NCI-H1048 (cell line): Measurements from ENCODE around the gene SSRP1.

Experiments
- DNase-seq: peaks from one replicate; lab custom pipeline; 2025; lab: John Stamatoyannopoulos, UW

The SSRP1 gene

DNA sequence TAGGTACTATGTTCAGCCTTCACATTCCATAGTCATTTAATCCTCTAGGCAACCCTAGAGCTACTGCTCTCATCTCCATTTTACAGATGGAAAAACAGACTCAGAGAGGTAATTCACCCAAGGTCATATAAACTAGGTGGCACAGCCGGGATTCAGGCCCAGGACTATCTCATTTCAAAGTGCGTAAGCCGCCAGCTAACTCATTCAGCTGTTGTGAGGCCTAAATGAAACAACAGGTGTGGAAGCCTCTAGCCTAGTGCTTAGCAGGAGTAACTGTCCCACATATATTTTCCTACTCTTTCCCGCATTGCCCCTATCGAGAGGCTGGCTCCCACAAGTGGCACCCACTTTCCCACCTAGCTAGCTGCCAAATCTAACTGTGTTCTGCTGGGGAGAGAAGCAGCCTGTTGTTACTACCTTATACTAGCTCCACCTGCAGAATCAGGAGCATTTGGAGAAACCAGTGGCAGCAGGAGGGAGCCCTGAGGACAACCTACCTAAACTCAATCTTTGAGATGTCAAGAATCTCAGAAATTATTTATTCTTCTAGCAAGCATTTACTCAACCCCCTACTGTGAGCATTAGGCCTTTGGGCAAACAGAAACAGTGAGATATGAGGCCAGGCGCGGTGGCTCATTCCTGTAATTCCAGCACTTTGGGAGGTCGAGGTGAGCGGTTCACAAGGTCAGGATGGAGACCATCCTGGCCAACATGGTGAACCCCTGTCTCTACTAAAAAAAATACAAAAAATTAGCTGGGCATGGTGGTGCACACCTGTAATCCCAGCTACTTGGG, 24.4 kb upstream of the SSRP1 start:
- no peak for DNase-seq

DNA sequence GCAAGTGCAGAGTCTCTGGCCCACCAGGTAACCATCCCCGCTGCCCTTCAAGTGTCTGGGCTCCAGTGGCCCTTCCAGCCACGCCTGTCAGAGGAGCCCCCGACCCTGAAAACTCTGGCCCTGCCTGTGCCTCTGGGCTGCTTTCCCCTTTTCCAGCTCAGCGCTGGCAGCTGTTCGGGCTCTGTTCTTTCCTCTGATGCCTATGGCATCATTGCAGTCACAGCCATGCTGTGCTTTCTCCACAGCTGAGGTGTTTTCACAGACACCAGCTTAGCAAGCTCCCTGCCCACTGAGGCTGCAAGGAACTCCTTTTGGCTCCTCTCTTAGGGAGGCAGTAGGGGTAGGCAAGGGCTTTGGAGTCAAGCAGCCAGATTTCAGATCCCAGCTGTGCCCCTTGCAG, 23.7 kb upstream of the SSRP1 start:
- DNase-seq = no peak

DNA sequence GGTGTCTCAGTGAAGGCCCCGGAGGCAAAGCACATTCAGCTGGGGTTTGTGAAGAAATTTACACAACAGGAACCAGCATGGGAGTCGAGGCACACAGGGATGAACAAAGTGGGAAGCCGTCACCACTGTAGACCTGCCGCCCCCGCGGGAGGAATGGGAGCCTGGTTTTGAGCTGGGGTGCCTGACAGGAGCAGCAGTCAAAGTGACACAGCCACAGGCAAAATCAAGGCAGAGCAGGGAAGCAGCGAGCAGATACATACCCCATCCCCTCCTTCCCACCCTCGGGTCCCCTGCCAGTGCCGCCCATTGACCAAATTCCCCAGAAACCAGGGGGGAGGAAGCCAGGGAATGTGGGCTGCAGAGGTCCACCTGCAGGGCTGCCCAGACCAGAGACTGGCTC, 23.3 kb upstream of the SSRP1 start:
- no peak for DNase-seq

DNA sequence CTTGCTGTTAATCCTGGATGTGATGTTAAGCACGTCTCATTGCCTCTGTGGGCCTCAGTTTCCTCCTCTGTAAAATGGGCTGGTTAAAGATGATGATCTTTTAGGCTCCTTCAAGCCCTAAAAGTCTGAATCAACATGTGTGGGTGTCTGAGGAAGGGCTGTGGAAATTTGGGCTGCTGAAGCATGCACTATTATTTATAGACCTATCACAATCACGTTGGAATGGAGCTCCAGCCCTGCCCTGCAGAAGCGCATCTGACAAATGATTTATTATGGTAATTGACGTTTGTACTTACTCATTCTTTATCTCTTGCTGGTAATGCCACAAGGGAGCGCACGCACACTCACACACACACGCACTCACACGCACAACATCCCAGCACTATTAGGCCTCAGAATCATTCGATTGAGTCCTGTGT, 22.9 kb upstream of the SSRP1 start:
- DNase-seq = no peak

- DNase-seq = no peak
These were observed 22.2 kb upstream of the SSRP1 start for GRCh38 chr11:57357856-57358255.

GRCh38 chr11:57357310-57357709, 21.6 kb upstream of the SSRP1 start:
- DNase-seq = no peak

GRCh38 chr11:57356268-57356667, 20.6 kb upstream of the SSRP1 start:
- DNase-seq = no peak

DNA sequence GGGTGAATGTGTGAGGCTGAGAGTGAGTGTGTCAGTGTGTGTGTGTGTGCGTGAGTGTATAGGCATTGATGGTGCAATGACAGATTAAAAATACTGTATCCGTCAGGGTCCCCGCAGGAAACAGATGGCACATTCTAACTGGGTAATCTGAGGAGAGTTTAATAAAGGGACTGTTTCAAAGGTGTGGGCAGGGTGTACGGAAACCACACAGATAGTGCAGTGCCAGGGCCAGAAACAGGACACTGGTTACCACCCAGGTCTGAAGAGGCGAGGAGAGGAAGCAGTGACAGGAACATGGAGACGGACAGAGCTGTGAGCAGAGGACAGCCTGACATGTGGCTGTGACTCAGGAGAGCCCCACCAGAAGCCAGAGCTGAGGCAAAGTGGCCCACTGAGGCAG, 19.0 kb upstream of the SSRP1 start:
- no peak for DNase-seq

- no peak for DNase-seq
These were observed 18.2 kb upstream of the SSRP1 start for GRCh38 chr11:57353852-57354251.

GRCh38 chr11:57353446-57353845, 17.8 kb upstream of the SSRP1 start:
- no peak for DNase-seq

DNA sequence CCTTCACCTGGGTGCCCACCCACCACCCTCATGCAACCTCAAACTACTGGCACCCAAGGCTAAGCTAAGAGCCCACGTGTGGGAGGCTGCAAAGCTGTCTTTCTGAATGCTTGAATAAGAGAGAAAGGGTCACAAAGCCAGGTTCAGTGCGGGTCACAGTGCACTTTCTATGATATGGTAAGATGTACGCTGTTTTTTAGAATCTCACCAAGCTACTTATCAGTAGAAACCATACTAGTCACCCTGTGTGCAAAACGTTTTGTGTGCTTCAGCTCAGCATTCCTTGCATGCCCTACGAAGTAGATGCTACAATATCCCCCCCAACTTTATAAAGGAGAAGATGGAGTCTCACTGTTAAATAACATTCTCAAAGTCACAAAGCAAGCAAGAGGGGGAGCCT, 17.3 kb upstream of the SSRP1 start:
- no peak for DNase-seq

- DNase-seq = no peak
These were observed 14.0 kb upstream of the SSRP1 start for GRCh38 chr11:57349491-57350274.

- no peak for DNase-seq
These were observed 13.1 kb upstream of the SSRP1 start for GRCh38 chr11:57348636-57349313.

DNA sequence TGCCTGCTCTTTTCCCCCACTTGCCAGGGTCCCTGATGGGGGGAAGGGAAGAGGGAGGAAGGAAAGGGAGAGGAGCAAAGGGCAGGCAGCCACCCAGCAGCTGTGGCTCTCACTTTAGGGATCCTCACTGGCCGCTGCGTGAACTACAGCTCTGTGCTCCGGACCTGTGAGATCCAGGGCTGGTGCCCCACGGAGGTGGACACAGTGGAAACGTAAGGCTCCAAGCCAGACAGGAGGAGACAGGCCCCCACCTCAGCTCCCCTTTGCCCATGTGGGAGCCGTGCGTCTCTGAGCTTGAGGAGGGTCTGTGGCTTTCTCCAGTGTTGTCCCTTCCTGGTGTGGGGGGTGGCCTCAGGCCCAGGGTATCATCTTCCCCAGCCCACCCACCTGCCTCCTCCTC, 12.4 kb upstream of the SSRP1 start:
- DNase-seq = no peak

GRCh38 chr11:57347336-57347735, 11.6 kb upstream of the SSRP1 start:
- DNase-seq = no peak

- DNase-seq = peak; percentile 49
These were observed 10.0 kb upstream of the SSRP1 start for GRCh38 chr11:57345555-57346211.

- DNase-seq = no peak
These were observed 9.1 kb upstream of the SSRP1 start for GRCh38 chr11:57344826-57345225.

DNA sequence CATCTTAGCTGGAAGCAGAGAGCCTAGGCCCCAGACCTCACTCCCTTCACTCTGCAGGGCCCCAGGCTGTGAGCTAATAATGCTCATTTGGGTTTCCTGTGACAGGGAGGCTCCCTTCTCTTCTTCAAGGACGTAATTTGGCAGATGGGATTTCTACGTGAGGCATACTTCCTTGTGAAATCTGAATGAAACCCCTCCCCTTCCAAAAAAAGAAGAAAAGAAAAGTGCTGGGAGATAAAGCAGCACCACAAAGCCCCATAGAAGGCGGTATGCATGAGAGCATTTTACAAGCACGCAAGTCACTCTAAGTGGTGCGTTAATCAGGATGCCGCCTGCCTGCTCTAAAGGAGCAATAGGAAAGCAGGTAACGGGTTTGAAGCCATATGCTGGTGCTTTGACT, 8.1 kb upstream of the SSRP1 start:
- no peak for DNase-seq

DNA sequence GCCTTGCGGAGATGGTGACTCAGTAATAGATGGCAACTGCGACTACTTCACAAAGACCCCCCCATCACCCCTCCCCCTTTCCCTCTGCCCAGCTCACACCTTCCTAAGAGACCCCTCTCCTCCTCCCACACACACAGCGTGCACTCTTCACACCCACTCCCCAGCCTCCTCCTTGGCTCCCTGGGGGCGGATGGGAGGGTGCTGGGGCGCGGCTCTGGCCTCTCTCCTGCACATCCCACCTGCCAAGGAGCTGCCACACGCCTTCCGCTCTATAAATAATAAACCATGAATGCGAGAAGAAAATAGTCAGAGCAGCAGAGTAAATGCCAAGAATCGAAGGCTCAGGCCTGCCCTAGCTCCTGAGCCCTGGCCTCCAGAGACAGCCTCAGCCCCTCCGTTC, 7.0 kb upstream of the SSRP1 start:
- no peak for DNase-seq

DNA sequence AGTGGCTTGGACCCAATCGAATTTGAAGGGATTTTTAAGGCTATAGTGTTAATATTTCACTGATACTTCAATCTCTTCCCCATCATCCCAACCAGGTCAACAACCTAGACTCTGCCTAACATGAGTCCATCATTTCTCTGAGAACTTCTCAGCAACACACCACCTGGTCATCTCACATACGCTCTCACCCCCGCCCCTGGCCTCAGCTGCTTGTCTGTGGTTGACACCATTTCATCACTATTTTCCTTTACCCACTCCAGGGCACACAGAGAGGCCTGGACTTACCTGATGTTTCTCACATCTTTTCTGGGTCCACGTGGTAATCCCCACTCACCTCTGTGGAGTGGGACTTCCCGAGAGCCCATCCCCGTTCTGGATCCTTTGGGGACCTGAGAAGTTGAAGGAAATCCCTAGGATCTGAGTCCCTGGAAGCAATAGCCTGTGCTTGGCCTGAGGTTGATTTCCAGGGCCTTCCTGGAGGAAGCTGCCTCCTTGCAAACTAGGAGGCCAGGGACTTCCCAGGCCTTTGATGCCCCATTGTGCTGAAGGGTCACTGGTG, 5.6 kb upstream of the SSRP1 start:
- no peak for DNase-seq

DNA sequence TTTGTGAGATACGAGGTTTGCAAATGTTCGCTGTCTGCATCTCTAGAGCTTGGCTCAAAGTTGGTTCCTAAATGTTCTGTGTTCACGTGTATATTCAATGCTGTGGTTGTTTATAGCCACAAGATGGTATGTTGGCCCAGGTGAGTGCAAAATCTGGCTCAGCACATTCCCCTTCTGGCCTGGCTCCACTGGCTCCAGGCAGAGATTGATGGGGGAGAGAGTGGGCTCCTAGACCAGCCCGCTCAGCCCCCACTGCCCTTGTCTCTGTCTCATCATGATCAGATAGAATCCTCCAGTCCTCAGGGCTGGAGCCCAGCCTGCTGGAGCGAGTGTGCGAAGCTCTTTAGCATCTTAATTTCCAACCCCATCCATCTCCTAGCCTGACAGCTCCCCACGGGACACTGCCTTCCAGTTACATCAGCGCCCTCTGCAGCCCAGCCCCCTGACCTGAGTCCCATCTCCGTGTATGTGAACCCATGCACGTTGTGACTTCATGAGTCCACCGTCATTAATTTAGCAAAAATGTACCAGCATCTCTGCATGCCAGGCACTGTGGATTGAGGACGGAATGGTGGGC, 4.4 kb upstream of the SSRP1 start:
- no peak for DNase-seq

DNA sequence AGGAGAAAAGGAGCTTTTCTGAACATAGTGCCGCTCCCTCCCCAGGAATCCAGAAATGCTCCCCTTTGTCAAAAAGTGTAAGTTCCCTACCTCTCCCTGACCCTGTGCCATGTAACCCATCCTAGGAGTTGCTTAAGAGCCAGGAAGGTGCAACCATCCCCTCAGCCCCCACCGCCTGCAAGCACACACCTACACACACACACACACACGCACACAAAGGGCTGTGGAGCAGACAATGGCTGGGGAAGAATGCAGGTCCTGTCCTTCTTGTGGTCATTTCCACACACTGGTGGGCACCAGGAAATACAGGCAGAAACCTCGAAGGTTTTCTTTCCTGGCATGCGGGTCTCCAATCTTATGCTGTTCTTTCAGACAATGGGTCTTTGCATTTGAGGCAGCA, 3.6 kb upstream of the SSRP1 start:
- DNase-seq = no peak
